HG03175 (cell line): ENCODE measurements around the gene C4orf33.
"Not testable (repeated sequence)": the region's sequence is repeated elsewhere in the genome, so short reads cannot be mapped to it uniquely, and the experiment has no call there.

ENCODE experiments used
- ATAC-seq: cut with Tn5 transposase; IDR thresholded peaks from one replicate; pipeline ENCODE4 v1.9.1; 2021; ENCODE audit warnings: mild to moderate bottlenecking, moderate library complexity; ENCODE audit not compliant: unreplicated experiment

C4orf33 gene, protein sequence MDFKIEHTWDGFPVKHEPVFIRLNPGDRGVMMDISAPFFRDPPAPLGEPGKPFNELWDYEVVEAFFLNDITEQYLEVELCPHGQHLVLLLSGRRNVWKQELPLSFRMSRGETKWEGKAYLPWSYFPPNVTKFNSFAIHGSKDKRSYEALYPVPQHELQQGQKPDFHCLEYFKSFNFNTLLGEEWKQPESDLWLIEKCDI

DNA sequence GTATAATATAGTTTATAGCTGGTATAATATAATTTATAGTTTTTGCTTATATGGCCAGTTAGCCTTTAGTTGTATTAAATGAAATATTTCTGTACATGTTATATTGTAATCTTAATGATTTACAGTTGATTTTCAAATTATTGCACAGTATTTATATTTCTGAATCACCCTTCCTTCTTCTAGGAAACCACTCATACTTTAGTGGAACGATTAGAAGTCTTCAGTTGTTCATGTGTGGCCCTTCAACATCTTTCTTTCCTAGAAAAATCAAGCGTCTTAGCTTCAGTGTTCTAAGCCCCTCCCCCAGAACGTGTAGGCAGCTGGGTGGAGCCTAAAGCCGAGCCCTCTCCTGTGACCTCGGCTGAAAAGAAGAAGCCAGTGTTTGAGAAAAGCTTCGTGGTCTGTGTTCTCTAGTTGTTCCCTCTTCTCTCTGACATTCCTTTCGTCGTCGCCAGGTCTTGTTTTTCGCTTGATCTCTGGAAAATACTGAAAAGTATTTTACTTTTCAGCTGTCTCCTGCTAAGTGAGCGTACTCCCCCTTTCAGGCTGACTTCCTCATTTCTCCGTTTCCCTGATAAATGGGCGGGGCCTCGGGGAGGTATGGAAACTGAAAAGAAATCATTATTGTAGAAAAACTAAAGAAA lies at the start of gene C4orf33:
Gene C4orf33, plus strand, starts transcription at position 342 of the 644 bp plus-strand sequence. CDS start 6,459 bp downstream, outside the sequence.
- peak; percentile 45 for ATAC-seq

DNA sequence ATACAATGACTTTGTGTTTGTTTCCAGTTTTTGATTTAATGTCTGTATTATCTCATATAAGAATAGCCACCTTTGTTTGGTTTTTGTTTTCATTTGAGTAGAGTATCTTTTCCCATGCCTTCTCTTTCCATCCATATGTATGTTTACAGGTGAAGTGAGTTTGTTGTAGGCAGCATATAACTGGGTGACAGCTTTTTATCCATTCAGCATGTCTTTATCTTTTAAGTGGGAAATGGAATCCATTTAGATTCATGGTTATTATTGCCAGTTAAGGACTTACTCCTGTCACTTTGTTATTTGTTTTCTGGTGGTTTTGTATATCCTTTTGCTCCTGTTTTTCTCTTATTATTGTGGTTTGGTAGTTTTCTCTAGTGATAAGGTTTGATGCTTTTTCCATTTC lies 36.9 kb upstream of the C4orf33 start:
- no peak for ATAC-seq

- ATAC-seq, result no peak
These were observed 33.4 kb upstream of the C4orf33 start for GRCh38 chr4:129062580-129062979.

- no peak for ATAC-seq
These were observed 32.3 kb upstream of the C4orf33 start for GRCh38 chr4:129063640-129064039.

DNA sequence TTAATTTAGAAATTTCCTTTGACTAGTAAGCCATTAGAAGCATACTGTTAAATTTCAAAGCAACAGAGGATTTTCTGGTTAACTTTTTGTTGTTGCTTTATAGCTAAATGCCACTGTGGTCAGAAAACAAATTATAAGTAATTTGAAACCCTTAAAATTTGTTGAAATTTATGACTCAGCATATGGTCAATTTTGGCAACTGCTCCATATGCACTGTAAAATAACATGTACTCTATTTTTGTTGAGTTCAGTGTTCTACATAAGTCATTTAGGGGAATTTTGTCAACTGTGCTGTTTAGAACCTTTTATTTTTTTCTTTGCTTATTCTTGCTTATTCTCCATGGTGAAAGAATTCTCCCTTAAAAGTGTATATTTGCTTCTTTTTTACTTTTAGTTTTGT lies 31.2 kb upstream of the C4orf33 start:
- ATAC-seq, result no peak

DNA sequence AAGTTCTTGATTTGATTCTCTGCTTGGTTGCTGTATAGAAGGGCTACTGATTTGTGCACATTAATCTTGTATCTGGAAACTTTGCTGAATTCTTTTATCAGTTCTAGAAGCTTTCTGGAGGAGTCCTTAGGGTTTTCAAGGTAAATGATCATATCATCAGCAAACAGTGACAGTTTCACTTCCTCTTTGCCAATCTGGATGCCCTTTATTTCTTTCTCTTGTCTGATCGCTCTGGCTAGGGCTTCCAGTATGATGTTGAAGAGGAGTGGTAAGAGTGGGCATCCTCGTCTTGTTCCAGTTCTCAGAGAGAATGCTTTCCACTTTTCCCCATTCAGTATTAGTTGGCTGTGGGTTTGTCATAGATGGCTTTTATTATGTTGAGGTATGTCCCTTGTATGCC lies 26.4 kb upstream of the C4orf33 start:
- ATAC-seq, result not testable (repeated sequence)

- ATAC-seq, result no peak
These were observed 18.6 kb upstream of the C4orf33 start for GRCh38 chr4:129077326-129077725.

GRCh38 chr4:129080129-129080528 lies 15.8 kb upstream of the C4orf33 start:
- ATAC-seq, result no peak

GRCh38 chr4:129082302-129082701 lies 13.7 kb upstream of the C4orf33 start:
- no peak for ATAC-seq

DNA sequence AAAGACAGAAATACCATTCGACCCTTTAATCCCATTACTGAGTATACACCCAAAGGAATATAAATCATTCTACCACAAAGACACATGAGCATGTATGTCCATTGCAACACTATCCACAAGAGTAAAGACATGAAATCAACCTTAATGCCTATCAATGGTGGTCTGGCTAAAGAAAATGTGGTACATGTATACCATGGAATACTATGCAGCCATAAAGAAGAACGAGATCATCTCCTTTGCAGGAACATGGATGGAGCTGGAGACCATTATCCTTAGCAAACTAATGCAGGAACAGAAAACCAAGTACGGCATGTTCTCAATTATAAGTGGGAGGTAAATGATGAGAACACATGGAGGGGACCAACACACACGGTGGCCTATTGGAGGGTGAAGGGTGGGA lies 10.5 kb upstream of the C4orf33 start:
- no peak for ATAC-seq

- no peak for ATAC-seq
These were observed 8.4 kb upstream of the C4orf33 start for GRCh38 chr4:129087516-129087915.

DNA sequence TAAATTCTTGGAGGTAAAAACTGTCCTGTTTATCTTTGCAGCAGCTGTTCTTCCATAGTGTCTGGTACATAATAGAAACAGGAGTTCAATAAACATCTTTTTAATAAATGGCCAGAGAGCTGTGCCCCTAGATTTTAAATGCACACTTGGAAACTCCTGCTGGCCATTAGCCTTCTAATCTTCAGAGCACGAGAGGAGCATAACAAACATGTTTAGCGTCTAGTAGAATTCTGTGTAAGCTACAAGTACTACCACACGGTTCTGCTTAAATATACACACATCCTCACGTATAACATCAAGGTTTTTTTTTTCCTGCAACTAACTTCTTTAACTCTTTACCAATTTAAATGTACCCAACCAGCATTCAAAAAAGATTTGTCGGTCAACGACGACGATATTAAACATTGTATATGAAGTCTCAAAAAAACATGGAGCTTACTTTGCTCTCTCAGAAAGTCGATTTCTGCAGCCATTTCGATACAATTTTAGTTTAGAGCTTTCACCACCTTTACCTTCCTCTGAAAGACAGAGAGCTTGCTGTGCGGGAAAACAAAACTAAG lies 3.2 kb upstream of the C4orf33 start:
- no peak for ATAC-seq

GRCh38 chr4:129093191-129093920 lies 2.6 kb upstream of the C4orf33 start, which contains the start of gene SCLT1:
Gene SCLT1 (minus strand): TSS chr4:129093539. CDS start chr4:129093103, 436 bp downstream.
- ATAC-seq, result peak; percentile 94

GRCh38 chr4:129094347-129094746 lies 1.6 kb upstream of the C4orf33 start:
- no peak for ATAC-seq

GRCh38 chr4:129098531-129099001 lies 2.6 kb downstream of the C4orf33 start:
- ATAC-seq, result no peak

DNA sequence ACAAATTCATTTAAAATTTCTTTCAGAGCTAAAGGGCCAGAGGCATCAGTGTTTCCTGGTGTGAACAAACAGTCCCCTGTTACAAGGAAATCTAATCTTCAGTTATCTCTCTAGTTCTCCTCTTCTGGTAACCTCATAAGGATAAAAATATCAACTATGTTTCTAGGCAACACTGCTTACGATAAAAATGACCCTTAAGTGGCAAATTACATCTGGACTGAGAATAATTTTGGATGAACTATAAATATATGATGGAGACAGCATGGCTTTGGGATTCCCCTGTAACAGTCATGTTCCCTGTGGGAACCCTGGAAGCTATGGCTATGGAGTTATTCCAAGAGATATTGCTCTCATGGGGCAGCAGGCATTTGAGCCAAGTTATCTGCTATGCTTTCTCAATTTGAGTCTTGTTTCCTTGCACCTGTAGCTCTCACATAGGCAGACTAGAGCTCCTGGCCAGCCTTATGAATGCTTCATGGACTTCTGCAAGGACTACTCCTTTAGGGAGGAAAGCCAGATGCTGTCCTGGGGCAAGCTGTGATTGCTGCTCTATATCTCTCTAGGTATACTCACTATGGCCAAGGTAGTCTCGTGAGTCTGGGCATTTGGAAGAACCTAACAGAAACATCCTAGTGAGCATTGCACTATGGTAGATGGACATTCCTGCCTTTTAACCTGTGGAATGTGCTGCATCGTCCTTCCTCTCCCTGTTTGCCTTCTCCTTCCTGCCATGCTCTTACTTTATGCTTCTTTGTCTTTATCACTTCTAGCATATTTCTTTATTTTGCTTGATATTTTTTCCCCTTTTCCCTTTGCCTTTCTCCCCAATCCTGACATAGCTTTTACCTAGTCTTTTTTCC lies 14.2 kb downstream of the C4orf33 start:
- no peak for ATAC-seq

- no peak for ATAC-seq
These were observed 15.0 kb downstream of the C4orf33 start for GRCh38 chr4:129110931-129111330.

- no peak for ATAC-seq
These were observed 16.0 kb downstream of the C4orf33 start for GRCh38 chr4:129111919-129112318.

- no peak for ATAC-seq
These were observed 17.5 kb downstream of the C4orf33 start for GRCh38 chr4:129113434-129113833.

DNA sequence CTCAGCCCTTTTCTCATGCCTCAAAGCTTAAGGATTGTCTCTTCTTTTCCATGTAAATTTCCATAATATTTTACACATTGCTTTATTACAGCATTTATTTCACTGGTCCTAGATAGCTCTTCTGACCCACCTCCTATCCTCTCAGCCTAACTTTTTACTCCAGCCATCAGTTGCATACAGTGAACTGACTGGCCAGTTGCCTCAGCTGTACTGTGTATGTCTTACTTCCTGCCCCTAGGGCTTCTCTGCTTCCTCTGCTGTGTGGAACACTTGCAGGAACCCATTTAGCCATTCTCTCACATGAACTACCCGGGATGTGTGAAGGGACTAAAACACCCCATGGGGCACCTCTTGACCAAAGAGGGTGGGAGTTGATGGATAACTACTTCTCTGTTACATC lies 18.0 kb downstream of the C4orf33 start:
- no peak for ATAC-seq

DNA sequence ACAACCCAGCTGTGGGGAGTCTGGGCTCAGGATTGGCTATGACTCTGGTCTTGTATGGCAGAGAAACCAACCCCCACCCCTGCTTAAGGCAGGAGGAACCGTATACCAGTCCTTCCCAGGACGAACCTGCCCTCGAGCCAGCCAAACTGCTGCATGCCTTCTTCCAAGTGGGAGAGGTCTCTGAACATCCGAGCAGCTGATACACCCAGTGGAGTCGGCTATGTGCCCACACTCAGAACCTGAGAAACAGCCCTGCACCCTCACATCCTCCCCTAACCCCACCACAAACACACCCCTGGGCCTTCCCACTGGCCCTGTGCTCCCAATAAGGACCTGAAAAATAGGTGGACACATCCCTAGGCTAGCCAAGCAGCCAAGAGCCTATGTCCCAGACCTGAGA lies 21.8 kb downstream of the C4orf33 start:
- ATAC-seq, result no peak
